PC-3 (cell line): ENCODE data around the gene FOXI3. TPM values are rescaled to one million over a fixed set of nuclear protein-coding genes. Genes with fewer than 3 reads are reported as not detected.

Experiments
- ATAC-seq: fragments of 200-7000 bp; cut with Tn5 transposase; 2 replicates; pipeline ENCODE4 v1.9.1; 2020; ENCODE audit warnings: mild to moderate bottlenecking, moderate library complexity
- BruUV-seq: library from RNA; stranded (reverse); fragments of 400-500 nt; replicated peaks from 2 replicates; lab custom pipeline; 2021; lab: Mats Ljungman, UMichigan
- CTCF ChIA-PET: fragments of 300-600 bp; sonication (Branson Sonifier 250); formaldehyde crosslinking; loops from one replicate; lab custom pipeline; 2022; ENCODE audit warnings: antibody characterized with exemption; lab: Charles Lee
- POLR2A ChIA-PET: fragments of 300-600 bp; sonication (Branson Sonifier 250); formaldehyde crosslinking; loops from one replicate; lab custom pipeline; 2022; ENCODE audit warnings: antibody characterized with exemption; ENCODE audit not compliant: unreplicated experiment; lab: Charles Lee
- DNase-seq: peaks from one replicate; pipeline ENCODE4 v3.0.0-alpha.2; 2015
- H2AFZ ChIP-seq: fragments of 300-600 bp; sonication (generic); 2 replicates; pipeline ENCODE4 v1.6.0; 2016; ENCODE audit warnings: antibody characterized with exemption, low read length
- H3F3A ChIP-seq: fragments of 300-600 bp; sonication (generic); one replicate; pipeline ENCODE4 v1.6.0; 2017; ENCODE audit warnings: antibody characterized with exemption, low read length, control low read depth, mild to moderate bottlenecking; ENCODE audit not compliant: unreplicated experiment
- H3K27ac ChIP-seq: fragments of 300-600 bp; sonication (generic); 2 replicates; pipeline ENCODE4 v1.5.1; 2016; ENCODE audit warnings: mild to moderate bottlenecking, low read length
- H3K27me3 ChIP-seq: fragments of 300-600 bp; sonication (generic); 2 replicates; pipeline ENCODE4 v1.6.1; 2016; ENCODE audit warnings: low read length, mixed read lengths
- H3K36me3 ChIP-seq: fragments of 300-600 bp; sonication (generic); 2 replicates; pipeline ENCODE4 v1.6.1; 2016; ENCODE audit warnings: low read depth, mixed run types, low read length, mixed read lengths
- H3K4me1 ChIP-seq: fragments of 300-600 bp; sonication (generic); 2 replicates; pipeline ENCODE4 v1.5.1; 2016; ENCODE audit warnings: low read length; ENCODE audit not compliant: insufficient read depth
- H3K4me2 ChIP-seq: fragments of 300-600 bp; sonication (generic); 2 replicates; pipeline ENCODE4 v1.6.0; 2016; ENCODE audit warnings: low read length
- H3K4me3 ChIP-seq: fragments of 300-600 bp; sonication (generic); 2 replicates; pipeline ENCODE4 v1.5.1; 2016; ENCODE audit warnings: mild to moderate bottlenecking, low read length, mixed read lengths
- H3K79me2 ChIP-seq: fragments of 300-600 bp; sonication (generic); 2 replicates; pipeline ENCODE4 v1.6.1; 2017; ENCODE audit warnings: low read length, mixed read lengths
- H3K9ac ChIP-seq: fragments of 300-600 bp; sonication (generic); 2 replicates; pipeline ENCODE4 v1.6.0; 2016; ENCODE audit warnings: mild to moderate bottlenecking, low read length
- H3K9me2 ChIP-seq: fragments of 300-600 bp; sonication (generic); replicated peaks from 2 replicates; pipeline ENCODE4 v1.6.1; 2016; ENCODE audit warnings: mixed run types, low read length, mixed read lengths
- H3K9me3 ChIP-seq: fragments of 300-600 bp; sonication (generic); 2 replicates; pipeline ENCODE4 v1.6.1; 2016; ENCODE audit warnings: low read length, mixed read lengths
- H4K20me1 ChIP-seq: fragments of 300-600 bp; sonication (generic); 2 replicates; pipeline ENCODE4 v1.6.1; 2016; ENCODE audit warnings: low read length, mixed read lengths
- EZH2 ChIP-seq: fragments of 300-600 bp; sonication (generic); IDR thresholded peaks from one replicate; pipeline ENCODE4 v1.6.1; 2017; ENCODE audit warnings: antibody characterized with exemption, mild to moderate bottlenecking, low read length; ENCODE audit not compliant: unreplicated experiment
- EZH2phosphoT487 ChIP-seq: fragments of 300-600 bp; sonication (generic); IDR thresholded peaks from 2 replicates; pipeline ENCODE4 v1.6.1; 2018; ENCODE audit warnings: mild to moderate bottlenecking, antibody characterized with exemption, low read length, borderline replicate concordance
- intact Hi-C: fragments of 100-400 bp; cut with micrococcal nuclease; formaldehyde crosslinking; loops from 2 replicates; pipeline ENCODE4 v1.9.0; 2023
- total RNA-seq: library from RNA; depleted of rRNA; stranded (reverse); fragments of >200 nt; gene quantifications from 2 replicates; pipeline ENCODE4 v1.2.3, GENCODE V29; 2014
- TF ChIP-seq, protein P1 (sequence below): fragments of 300-600 bp; sonication (generic); conservative IDR thresholded peaks from 2 replicates; pipeline ENCODE4 v1.5.1; 2017; ENCODE audit warnings: antibody characterized with exemption, low read depth, mild to moderate bottlenecking, low read length

The FOXI3 gene
- total RNA-seq, 1 experiment from 2014 or later = not detected

DNA sequence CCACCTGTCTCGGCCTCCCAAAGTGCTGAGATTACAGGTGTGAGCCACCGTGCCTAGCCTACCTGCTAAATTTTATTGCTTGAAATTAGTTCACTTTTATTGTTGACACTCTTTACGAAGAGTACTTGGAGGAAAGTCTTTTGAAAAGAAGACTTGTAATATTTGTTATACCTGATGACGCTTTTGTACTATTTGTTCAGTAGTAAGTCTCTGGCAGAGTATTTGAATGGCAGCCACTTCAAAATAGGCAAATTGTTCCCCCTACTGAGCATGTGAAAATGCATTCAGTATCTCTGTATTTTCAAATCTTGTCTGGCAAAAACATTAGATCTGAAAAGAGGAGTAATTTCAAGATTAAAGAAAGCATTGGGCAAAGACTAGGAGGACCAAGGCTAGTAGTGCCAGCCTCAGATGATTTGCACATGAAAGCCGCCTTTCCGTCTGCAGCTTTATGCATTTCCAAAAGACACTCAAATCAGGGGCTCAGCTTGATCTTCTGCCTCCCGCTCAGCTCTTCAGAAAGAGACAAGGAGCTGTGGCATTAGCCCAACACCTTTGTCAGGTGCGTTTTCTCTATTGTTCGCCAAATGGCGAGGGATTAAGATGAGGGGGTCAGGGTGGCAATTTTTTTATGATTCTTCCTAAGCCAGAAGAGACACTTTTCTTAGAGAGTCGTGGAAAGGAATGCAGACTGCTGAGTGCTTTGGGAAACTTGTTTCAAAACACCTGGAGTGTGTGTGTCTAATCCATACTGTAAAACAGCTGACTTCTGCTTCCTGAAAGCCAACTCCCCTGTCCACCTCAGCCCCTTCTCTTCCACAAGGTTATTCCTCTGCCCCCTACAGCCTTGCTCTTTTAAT, 18.8 kb upstream of the FOXI3 start:
- H3K9me3 ChIP-seq = no peaks in the 10 kb centered on the region
- no peak for DNase-seq
- H3K4me2 ChIP-seq = no peak overlapping the region

DNA sequence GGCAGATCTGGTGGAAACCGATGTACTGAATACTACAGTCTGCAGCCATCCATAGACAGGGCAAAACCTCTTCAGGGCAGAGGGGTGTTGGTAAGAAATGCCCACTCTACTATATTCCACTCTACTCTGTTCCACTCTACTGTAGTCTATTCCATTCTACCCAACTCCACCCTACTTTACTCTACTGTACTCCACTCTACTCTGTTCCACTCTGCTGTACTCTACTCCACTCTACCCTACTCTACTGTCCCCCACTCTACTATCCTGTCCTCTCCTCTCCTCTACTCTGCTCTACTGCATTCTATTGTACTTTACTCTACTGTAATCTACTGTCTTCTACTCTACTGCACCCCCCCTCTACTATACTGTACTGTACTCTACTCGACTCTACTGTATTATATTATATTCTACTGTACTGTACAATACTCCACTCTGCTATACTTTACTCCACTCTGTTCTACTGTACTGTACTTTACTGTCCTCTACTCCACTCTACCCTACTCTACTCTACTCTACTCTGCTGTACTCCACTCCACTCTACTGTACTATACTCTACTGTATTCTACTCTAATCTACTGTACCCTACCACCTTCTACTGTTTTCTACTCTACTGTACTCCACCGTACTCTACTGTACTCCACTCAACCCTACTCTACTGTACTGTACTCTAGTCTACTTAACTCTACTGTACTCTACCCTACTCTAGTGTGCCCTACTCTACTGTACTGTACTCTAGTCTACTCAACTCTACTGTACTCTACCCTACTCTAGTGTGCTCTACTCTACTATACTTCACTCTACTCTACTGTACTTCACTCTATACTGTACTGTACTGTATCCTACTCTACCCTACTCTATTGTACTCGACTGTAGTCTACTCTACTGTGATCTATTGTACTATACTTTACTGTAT, 17.0 kb upstream of the FOXI3 start:
- Histone ChIP-seq H3K4me3 (no peak overlapping the region), H4K20me1 (no peaks in the 10 kb centered on the region), H3K4me1 (no peaks in the 10 kb centered on the region), H3K9me3 (no peaks in the 10 kb centered on the region), H3K27me3 (peaks cover 46% of the 10 kb centered on the region), H3K79me2 (no peaks in the 10 kb centered on the region), H3K36me3 (no peaks in the 10 kb centered on the region), H3K9me2 (no peaks in the 10 kb centered on the region), H3K9ac (no peak overlapping the region), H3K4me2 (no peak overlapping the region), H3K27ac (no peak overlapping the region), H2AFZ (no peak overlapping the region), H3F3A (no peaks in the 10 kb centered on the region)
- ChIA-PET POLR2A (no interaction called here), CTCF (interaction anchor here (0.7 kb wide), 1 partner anchor 13 kb away, joined by 3 read pairs; no protein-coding TSS in a partner anchor)
- ATAC-seq = no peak
- no peak for DNase-seq
- intact Hi-C loops = no loop called here
- no TSS peak for BruUV-seq
- TF ChIP-seq, protein P1, sequence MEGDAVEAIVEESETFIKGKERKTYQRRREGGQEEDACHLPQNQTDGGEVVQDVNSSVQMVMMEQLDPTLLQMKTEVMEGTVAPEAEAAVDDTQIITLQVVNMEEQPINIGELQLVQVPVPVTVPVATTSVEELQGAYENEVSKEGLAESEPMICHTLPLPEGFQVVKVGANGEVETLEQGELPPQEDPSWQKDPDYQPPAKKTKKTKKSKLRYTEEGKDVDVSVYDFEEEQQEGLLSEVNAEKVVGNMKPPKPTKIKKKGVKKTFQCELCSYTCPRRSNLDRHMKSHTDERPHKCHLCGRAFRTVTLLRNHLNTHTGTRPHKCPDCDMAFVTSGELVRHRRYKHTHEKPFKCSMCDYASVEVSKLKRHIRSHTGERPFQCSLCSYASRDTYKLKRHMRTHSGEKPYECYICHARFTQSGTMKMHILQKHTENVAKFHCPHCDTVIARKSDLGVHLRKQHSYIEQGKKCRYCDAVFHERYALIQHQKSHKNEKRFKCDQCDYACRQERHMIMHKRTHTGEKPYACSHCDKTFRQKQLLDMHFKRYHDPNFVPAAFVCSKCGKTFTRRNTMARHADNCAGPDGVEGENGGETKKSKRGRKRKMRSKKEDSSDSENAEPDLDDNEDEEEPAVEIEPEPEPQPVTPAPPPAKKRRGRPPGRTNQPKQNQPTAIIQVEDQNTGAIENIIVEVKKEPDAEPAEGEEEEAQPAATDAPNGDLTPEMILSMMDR = no peak
- TF ChIP-seq EZH2 (no peak), EZH2phosphoT487 (no peak)

More for the DNA sequence above, 18.8 kb upstream of the FOXI3 start:
- ChIA-PET POLR2A (no interaction called here), CTCF (interaction anchor here (0.7 kb wide), 1 partner anchor 78 kb away, joined by 5 read pairs; no protein-coding TSS in a partner anchor)
- Histone ChIP-seq H3K36me3 (no peaks in the 10 kb centered on the region), H3F3A (no peaks in the 10 kb centered on the region), H4K20me1 (no peaks in the 10 kb centered on the region), H2AFZ (no peak overlapping the region), H3K9ac (no peak overlapping the region), H3K79me2 (no peaks in the 10 kb centered on the region), H3K4me1 (no peaks in the 10 kb centered on the region), H3K9me2 (no peaks in the 10 kb centered on the region), H3K27ac (no peak overlapping the region), H3K4me3 (no peak overlapping the region), H3K27me3 (peaks cover 54% of the 10 kb centered on the region)
- no TSS peak for BruUV-seq
- no peak for ATAC-seq
- no peak for TF ChIP-seq EZH2phosphoT487
- no peak for TF ChIP-seq EZH2
- TF ChIP-seq, protein P1 = no peak
- intact Hi-C loops = no loop called here
